ENCODE data around the gene DEDD. TPM values are rescaled to one million over a fixed set of nuclear protein-coding genes. Genes with fewer than 3 reads are reported as not detected.
A peak's percentile ranks its signal among the peaks of the same experiment; 100 is the strongest.

The DEDD gene
- total and polyA plus RNA-seq, 8 donors, result 25.8 to 55.8 (median 50.2) TPM

- Histone ChIP-seq H3K4me3 (no peak overlapping the region), H3K4me1 (peaks cover 0 to 24% of the 10 kb centered on the region in 2 donors), H3K27ac (no peak overlapping the region), H3K27me3 (no peaks in the 10 kb centered on the region), H3K9me3 (no peaks in the 10 kb centered on the region), H3K36me3 (no peaks in the 10 kb centered on the region)
- TF ChIP-seq CTCF (IDR thresholded peaks at IDR 0.05), result no peak
- ATAC-seq (no peak), DNase-seq (no peak)
- intact Hi-C loops (cut with DNase I), result no loop called here
Observed at GRCh38 chr1:161072751-161073449, 59.6 kb downstream of the DEDD start.

- peaks cover 0 to 34% of the 10 kb centered on the region in 2 donors for H3K4me1 ChIP-seq
- H3K9me3 ChIP-seq, result no peaks in the 10 kb centered on the region
- no peaks in the 10 kb centered on the region for H3K27me3 ChIP-seq
- DNase-seq (peak in 2 of 4 donors; percentile 64 to 86), ATAC-seq (peak; percentile 52)
- no peak overlapping the region for H3K4me3 ChIP-seq
- TF ChIP-seq CTCF (IDR thresholded peaks at IDR 0.05), result peak; percentile 45 to 59
- H3K27ac ChIP-seq, result no peak overlapping the region
- intact Hi-C loops (cut with DNase I), result no loop called here
- H3K36me3 ChIP-seq, result no peaks in the 10 kb centered on the region
Observed at GRCh38 chr1:161071886-161072371, 60.5 kb downstream of the DEDD start.

Other genes starting within 250 kb of the DEDD start
- gene ITLN1, start 247.5 kb downstream of the DEDD start, total RNA-seq, result 1 to 10 TPM in 1 of 2 donors, under 1 TPM in 1; 0.73 to 3.3 TPM
- 1 to 10 TPM in 1 of 6 donors, under 1 TPM in 5; 0.27 to 1.9 (median 0.68) TPM for gene ITLN1, start 247.5 kb downstream of the DEDD start, polyA plus RNA-seq (ENCODE audit: insufficient read length in 6 of 6)
- 1 to 10 TPM; 1.5 to 1.8 TPM for gene ITLN2, start 177.9 kb downstream of the DEDD start, total RNA-seq
- under 1 TPM in 2 of 6 donors, not detected in 4; 0.17 to 0.18 TPM for gene ITLN2, start 177.9 kb downstream of the DEDD start, polyA plus RNA-seq (ENCODE audit: insufficient read length in 6 of 6)
- 100 to 1,000 TPM; 142 to 164 TPM for gene F11R, start 111.5 kb downstream of the DEDD start, total RNA-seq
- gene F11R, start 111.5 kb downstream of the DEDD start, polyA plus RNA-seq (ENCODE audit: insufficient read length in 6 of 6), result 100 to 1,000 TPM in 2 of 6 donors, 10 to 100 TPM in 4; 76.9 to 107 (median 94.6) TPM
- gene TSTD1, start 93.7 kb downstream of the DEDD start, total RNA-seq, result 10 to 100 TPM; 35.1 to 73.5 TPM
- gene TSTD1, start 93.7 kb downstream of the DEDD start, polyA plus RNA-seq (ENCODE audit: insufficient read length in 6 of 6), result 10 to 100 TPM; 38.9 to 49.9 (median 45.7) TPM
- 10 to 100 TPM; 56.1 to 72.4 TPM for gene USF1, start 86.7 kb downstream of the DEDD start, total RNA-seq
- 10 to 100 TPM; 61.1 to 75.4 (median 66.5) TPM for gene USF1, start 86.7 kb downstream of the DEDD start, polyA plus RNA-seq (ENCODE audit: insufficient read length in 6 of 6)
- 10 to 100 TPM; 18.8 to 57.7 TPM for gene ARHGAP30, start 62.8 kb downstream of the DEDD start, total RNA-seq
- gene ARHGAP30, start 62.8 kb downstream of the DEDD start, polyA plus RNA-seq (ENCODE audit: insufficient read length in 6 of 6), result 1 to 10 TPM; 3.0 to 4.5 (median 4.0) TPM
- gene NECTIN4, start 43.1 kb downstream of the DEDD start, total RNA-seq, result 1 to 10 TPM; 5.6 to 9.6 TPM
- gene NECTIN4, start 43.1 kb downstream of the DEDD start, polyA plus RNA-seq (ENCODE audit: insufficient read length in 6 of 6), result 10 to 100 TPM in 3 of 6 donors, 1 to 10 TPM in 3; 7.9 to 11.2 (median 9.5) TPM
- 10 to 100 TPM in 1 of 2 donors, 1 to 10 TPM in 1; 4.5 to 10.3 TPM for gene KLHDC9, start 34.3 kb downstream of the DEDD start, total RNA-seq
- 1 to 10 TPM; 4.3 to 7.7 (median 5.1) TPM for gene KLHDC9, start 34.3 kb downstream of the DEDD start, polyA plus RNA-seq (ENCODE audit: insufficient read length in 6 of 6)
- 10 to 100 TPM; 42.5 to 47.9 TPM for gene PFDN2, start 14.6 kb downstream of the DEDD start, total RNA-seq
- gene PFDN2, start 14.6 kb downstream of the DEDD start, polyA plus RNA-seq (ENCODE audit: insufficient read length in 6 of 6), result 10 to 100 TPM; 45.8 to 57.0 (median 52.8) TPM
- gene NIT1, start 14.6 kb downstream of the DEDD start, total RNA-seq, result 10 to 100 TPM; 38.7 to 40.2 TPM
- 10 to 100 TPM; 40.7 to 44.6 (median 41.6) TPM for gene NIT1, start 14.6 kb downstream of the DEDD start, polyA plus RNA-seq (ENCODE audit: insufficient read length in 6 of 6)
- gene UFC1, start 21.3 kb upstream of the DEDD start, total RNA-seq, result 10 to 100 TPM; 93.8 to 99.8 TPM
- gene UFC1, start 21.3 kb upstream of the DEDD start, polyA plus RNA-seq (ENCODE audit: insufficient read length in 6 of 6), result 100 to 1,000 TPM; 134 to 163 (median 152) TPM
- gene USP21, start 26.8 kb upstream of the DEDD start, total RNA-seq, result 10 to 100 TPM; 24.1 to 25.8 TPM
- 10 to 100 TPM; 42.1 to 53.3 (median 49.1) TPM for gene USP21, start 26.8 kb upstream of the DEDD start, polyA plus RNA-seq (ENCODE audit: insufficient read length in 6 of 6)
- gene PPOX, start 33.8 kb upstream of the DEDD start, total RNA-seq, result 10 to 100 TPM; 15.2 to 18.7 TPM
- gene PPOX, start 33.8 kb upstream of the DEDD start, polyA plus RNA-seq (ENCODE audit: insufficient read length in 6 of 6), result 10 to 100 TPM; 41.9 to 53.0 (median 49.3) TPM
- gene B4GALT3, start 44.8 kb upstream of the DEDD start, total RNA-seq, result 10 to 100 TPM; 35.3 to 35.8 TPM
- 10 to 100 TPM; 36.1 to 42.3 (median 37.6) TPM for gene B4GALT3, start 44.8 kb upstream of the DEDD start, polyA plus RNA-seq (ENCODE audit: insufficient read length in 6 of 6)
- 10 to 100 TPM; 13.4 to 15.4 TPM for gene ADAMTS4, start 66.4 kb upstream of the DEDD start, total RNA-seq
- 1 to 10 TPM; 1.4 to 3.5 (median 2.4) TPM for gene ADAMTS4, start 66.4 kb upstream of the DEDD start, polyA plus RNA-seq (ENCODE audit: insufficient read length in 6 of 6)
- gene NDUFS2, start 69.7 kb upstream of the DEDD start, total RNA-seq, result 10 to 100 TPM; 67.7 to 78.6 TPM
- 100 to 1,000 TPM; 142 to 188 (median 161) TPM for gene NDUFS2, start 69.7 kb upstream of the DEDD start, polyA plus RNA-seq (ENCODE audit: insufficient read length in 6 of 6)
- 100 to 1,000 TPM; 102 to 329 TPM for gene FCER1G, start 82.6 kb upstream of the DEDD start, total RNA-seq
- gene FCER1G, start 82.6 kb upstream of the DEDD start, polyA plus RNA-seq (ENCODE audit: insufficient read length in 6 of 6), result 10 to 100 TPM; 14.6 to 22.0 (median 15.8) TPM
- not detected for gene APOA2, start 91.0 kb upstream of the DEDD start, total RNA-seq
- gene APOA2, start 91.0 kb upstream of the DEDD start, polyA plus RNA-seq (ENCODE audit: insufficient read length in 6 of 6), result 1 to 10 TPM in 2 of 6 donors, under 1 TPM in 1, not detected in 3; 0.67 to 9.4 (median 6.8) TPM
- 10 to 100 TPM; 12.7 to 15.6 TPM for gene TOMM40L, start 93.4 kb upstream of the DEDD start, total RNA-seq
- 10 to 100 TPM in 4 of 6 donors, 1 to 10 TPM in 2; 9.2 to 12.7 (median 10.9) TPM for gene TOMM40L, start 93.4 kb upstream of the DEDD start, polyA plus RNA-seq (ENCODE audit: insufficient read length in 6 of 6)
- gene NR1I3, start 105.5 kb upstream of the DEDD start, total RNA-seq, result not detected
- 1 to 10 TPM in 4 of 6 donors, under 1 TPM in 2; 0.48 to 1.5 (median 1.2) TPM for gene NR1I3, start 105.5 kb upstream of the DEDD start, polyA plus RNA-seq (ENCODE audit: insufficient read length in 6 of 6)
- 1 to 10 TPM; 1.5 to 6.6 TPM for gene PCP4L1, start 126.1 kb upstream of the DEDD start, total RNA-seq
- gene PCP4L1, start 126.1 kb upstream of the DEDD start, polyA plus RNA-seq (ENCODE audit: insufficient read length in 6 of 6), result 1 to 10 TPM in 4 of 6 donors, under 1 TPM in 2; 0.53 to 1.4 (median 1.2) TPM
- 1 to 10 TPM; 2.0 to 4.8 TPM for gene MPZ, start 177.3 kb upstream of the DEDD start, total RNA-seq
- gene MPZ, start 177.3 kb upstream of the DEDD start, polyA plus RNA-seq (ENCODE audit: insufficient read length in 6 of 6), result 1 to 10 TPM; 2.1 to 5.5 (median 2.7) TPM
- 100 to 1,000 TPM; 187 to 204 TPM for gene SDHC, start 181.7 kb upstream of the DEDD start, total RNA-seq
- gene SDHC, start 181.7 kb upstream of the DEDD start, polyA plus RNA-seq (ENCODE audit: insufficient read length in 6 of 6), result 100 to 1,000 TPM; 164 to 201 (median 180) TPM
- gene CFAP126, start 235.2 kb upstream of the DEDD start, total RNA-seq, result 1 to 10 TPM in 1 of 2 donors, not detected in 1; 5.8 TPM
- gene CFAP126, start 235.2 kb upstream of the DEDD start, polyA plus RNA-seq (ENCODE audit: insufficient read length in 6 of 6), result 10 to 100 TPM in 4 of 6 donors, 1 to 10 TPM in 2; 3.2 to 18.7 (median 11.4) TPM